GM23338 (cell line): Measurements from ENCODE around the gene IGSF10. TPM values are rescaled to one million over a fixed set of nuclear protein-coding genes. Genes with fewer than 3 reads are reported as not detected.

Source experiments
- ATAC-seq: fragments of 200-7000 bp; cut with Tn5 transposase; 3 replicates; pipeline ENCODE4 v1.9.1; 2020
- DNase-seq: peaks from one replicate; pipeline ENCODE4 v3.0.0-alpha.2; 2015; ENCODE audit warnings: low spot score
- H2AFZ ChIP-seq: fragments of 200-600 bp; sonication (generic); 2 replicates; pipeline ENCODE4 v1.8.0; 2016; ENCODE audit warnings: antibody characterized with exemption, mild to moderate bottlenecking, moderate library complexity
- H3F3A ChIP-seq: fragments of 200-600 bp; sonication (generic); replicated peaks from 2 replicates; pipeline ENCODE4 v1.8.0; 2017; ENCODE audit warnings: antibody characterized with exemption, mixed run types, low read depth
- H3K27ac ChIP-seq: fragments of 200-600 bp; sonication (generic); 2 replicates; pipeline ENCODE4 v1.6.1; 2016; ENCODE audit warnings: low read depth
- H3K27me3 ChIP-seq: fragments of 200-600 bp; sonication (generic); 2 replicates; pipeline ENCODE4 v1.8.0; 2016; ENCODE audit warnings: mild to moderate bottlenecking, mixed run types, moderate library complexity; ENCODE audit not compliant: insufficient read depth
- H3K36me3 ChIP-seq: fragments of 200-600 bp; sonication (generic); 2 replicates; pipeline ENCODE4 v1.8.0; 2016; ENCODE audit warnings: mild to moderate bottlenecking; ENCODE audit not compliant: insufficient read depth
- H3K4me1 ChIP-seq: fragments of 200-600 bp; sonication (generic); 2 replicates; pipeline ENCODE4 v1.8.0; 2016; ENCODE audit warnings: mild to moderate bottlenecking, moderate library complexity; ENCODE audit not compliant: insufficient read depth
- H3K4me2 ChIP-seq: fragments of 200-600 bp; sonication (generic); 2 replicates; pipeline ENCODE4 v1.7.1; 2017; ENCODE audit warnings: mixed run types
- H3K4me3 ChIP-seq: fragments of 200-600 bp; sonication (generic); 2 replicates; pipeline ENCODE4 v1.6.1; 2016; ENCODE audit warnings: mixed run types
- H3K79me2 ChIP-seq: fragments of 200-600 bp; sonication (generic); replicated peaks from 2 replicates; pipeline ENCODE4 v1.8.0; 2017; ENCODE audit warnings: mild to moderate bottlenecking; ENCODE audit not compliant: insufficient read depth
- H3K9me2 ChIP-seq: fragments of 200-600 bp; sonication (generic); 2 replicates; pipeline ENCODE4 v1.8.0; 2017; ENCODE audit not compliant: insufficient read depth
- H4K20me1 ChIP-seq: fragments of 200-600 bp; sonication (generic); replicated peaks from 2 replicates; pipeline ENCODE4 v1.8.0; 2017; ENCODE audit warnings: mild to moderate bottlenecking; ENCODE audit not compliant: insufficient read depth
- H3K27ac Mint-ChIP-seq: 2 replicates; pipeline ENCODE4 v1.8.0; 2020; ENCODE audit warnings: inconsistent platforms, mild to moderate bottlenecking, moderate library complexity, mixed read lengths
- H3K27me3 Mint-ChIP-seq: 3 replicates; pipeline ENCODE4 v1.8.0; 2022; ENCODE audit warnings: low read depth, mild to moderate bottlenecking, moderate library complexity, mixed read lengths, inconsistent platforms; ENCODE audit not compliant: insufficient read depth, poor library complexity
- H3K36me3 Mint-ChIP-seq: 3 replicates; pipeline ENCODE4 v1.8.0; 2021; ENCODE audit warnings: low read depth, mild to moderate bottlenecking, inconsistent platforms, moderate library complexity, mixed read lengths
- H3K4me1 Mint-ChIP-seq: 3 replicates; pipeline ENCODE4 v1.8.0; 2020; ENCODE audit warnings: mild to moderate bottlenecking, inconsistent platforms, mixed read lengths
- H3K4me3 Mint-ChIP-seq: 3 replicates; pipeline ENCODE4 v1.8.0; 2021; ENCODE audit warnings: moderate library complexity, mild to moderate bottlenecking, inconsistent platforms, mixed read lengths
- H3K9me3 Mint-ChIP-seq: 3 replicates; pipeline ENCODE4 v1.8.0; 2020; ENCODE audit warnings: moderate library complexity, mild to moderate bottlenecking, inconsistent platforms, mixed read lengths
- CREB1 ChIP-seq: fragments of 250-450 bp; sonication (Bioruptor Pico); IDR thresholded peaks from 2 replicates; pipeline ENCODE4 v1.5.0; 2020; ENCODE audit warnings: low read depth, mild to moderate bottlenecking, moderate library complexity
- CTCF ChIP-seq, 2 experiments: fragments of 200-600 bp in 1 of 2; sonication (generic) in 1 of 2; conservative IDR thresholded peaks; 2 replicates each; pipeline versions ENCODE4 v1.5.1 to v1.6.1; 2016 to 2017; ENCODE audit warnings: antibody characterized with exemption in 2 of 2, low read depth in 2 of 2, mild to moderate bottlenecking in 2 of 2, moderate library complexity in 1 of 2
- ETS1 ChIP-seq: IDR thresholded peaks from 2 replicates; pipeline ENCODE4 v1.6.1; 2016; ENCODE audit warnings: antibody characterized with exemption
- EZH2 ChIP-seq: fragments of 200-600 bp; sonication (generic); IDR thresholded peaks from one replicate; pipeline ENCODE4 v1.8.0; 2017; ENCODE audit warnings: antibody characterized with exemption, mild to moderate bottlenecking, low read depth; ENCODE audit not compliant: unreplicated experiment
- EZH2phosphoT487 ChIP-seq: fragments of 200-600 bp; sonication (generic); IDR thresholded peaks from one replicate; pipeline ENCODE4 v1.8.1; 2018; ENCODE audit warnings: antibody characterized with exemption; ENCODE audit not compliant: unreplicated experiment
- JUNB ChIP-seq: IDR thresholded peaks from one replicate; pipeline ENCODE4 v1.6.1; 2016; ENCODE audit warnings: antibody characterized with exemption; ENCODE audit not compliant: unreplicated experiment
- NANOG ChIP-seq: IDR thresholded peaks from 2 replicates; pipeline ENCODE4 v1.6.1; 2016; ENCODE audit warnings: antibody characterized with exemption, borderline replicate concordance
- POLR2AphosphoS5 ChIP-seq: IDR thresholded peaks from 2 replicates; pipeline ENCODE4 v1.6.1; 2016; ENCODE audit warnings: antibody characterized with exemption, low read depth
- REST ChIP-seq: IDR thresholded peaks from one replicate; pipeline ENCODE4 v1.6.1; 2018; ENCODE audit warnings: antibody characterized with exemption; ENCODE audit not compliant: unreplicated experiment
- STAT1 ChIP-seq: IDR thresholded peaks from one replicate; pipeline ENCODE4 v1.6.1; 2016; ENCODE audit warnings: antibody characterized with exemption; ENCODE audit not compliant: unreplicated experiment
- ZNF114 ChIP-seq: fragments of 250-450 bp; sonication (Bioruptor Pico); IDR thresholded peaks from 2 replicates; pipeline ENCODE4 v1.5.0; 2020; ENCODE audit warnings: mild to moderate bottlenecking, moderate library complexity
- ZNF331 ChIP-seq: fragments of 250-450 bp; sonication (Bioruptor Pico); IDR thresholded peaks from 2 replicates; pipeline ENCODE4 v1.5.0; 2020; ENCODE audit warnings: low read depth, mild to moderate bottlenecking, moderate library complexity
- ZNF462 ChIP-seq: fragments of 250-450 bp; sonication (Bioruptor Pico); IDR thresholded peaks from 2 replicates; pipeline ENCODE4 v1.5.0; 2020; ENCODE audit warnings: mild to moderate bottlenecking, moderate library complexity
- polyA plus RNA-seq: library from polyadenylated mRNA; unstranded; fragments of >200 nt; fragmentation: Nextera tagmentation; extraction: Ambion mirVana; gene quantifications from 2 replicates; pipeline ENCODE4 v1.2.1, GENCODE V29; 2016
- total RNA-seq: library from RNA; depleted of rRNA; stranded (reverse); fragments of >200 nt; shearing (Covaris generic); gene quantifications from 2 replicates; pipeline ENCODE4 v1.2.3, GENCODE V29; 2014

Gene IGSF10
- total and polyA plus RNA-seq, 2 experiments from 2014 or later, result 0.50 to 0.94 TPM

- ATAC-seq, result no peak
- peaks cover 4% of the 10 kb centered on the region for H3K27me3 Mint-ChIP-seq
- Histone ChIP-seq H3K9me2 (no peaks in the 10 kb centered on the region), H2AFZ (no peak overlapping the region), H3K4me2 (no peak overlapping the region), H3K4me1 (peaks cover 7% of the 10 kb centered on the region; the same call in 1 of the 2 replicates), H3K36me3 (no peaks in the 10 kb centered on the region), H3F3A (no peaks in the 10 kb centered on the region), H3K79me2 (no peaks in the 10 kb centered on the region), H3K27ac (no peak overlapping the region), H3K27me3 (no peaks in the 10 kb centered on the region), H3K4me3 (no peak overlapping the region), H4K20me1 (no peaks in the 10 kb centered on the region)
- H3K4me1 Mint-ChIP-seq, result peaks cover 8% of the 10 kb centered on the region
- H3K9me3 Mint-ChIP-seq, result no peaks in the 10 kb centered on the region
- H3K4me3 Mint-ChIP-seq, result no peak overlapping the region
- H3K27ac Mint-ChIP-seq, result no peak overlapping the region
- no peak for TF ChIP-seq STAT1
- no peak for TF ChIP-seq ZNF114 (CRISPR knock-in tag)
- no peak for TF ChIP-seq REST
- no peak for TF ChIP-seq CTCF (conservative IDR thresholded peaks at IDR 0.05; ENCODE audit: low read depth in 2 of 2)
- no peak for TF ChIP-seq NANOG
- TF ChIP-seq ETS1, result no peak
- TF ChIP-seq JUNB, result no peak
- no peak for TF ChIP-seq POLR2AphosphoS5
- no peak for TF ChIP-seq CREB1 (CRISPR knock-in tag)
- no peak for TF ChIP-seq EZH2phosphoT487
- TF ChIP-seq ZNF331, result no peak
- TF ChIP-seq EZH2, result no peak
- TF ChIP-seq ZNF462 (CRISPR knock-in tag), result no peak
- DNase-seq, result no peak
- H3K36me3 Mint-ChIP-seq, result no peaks in the 10 kb centered on the region
Observed at GRCh38 chr3:151456065-151456464, 4.8 kb downstream of the IGSF10 start.
